GM13976 (cell line): ENCODE results near the gene ADRB1.

Experiments used
- DNase-seq: peaks from one replicate; pipeline ENCODE4 v3.0.0; 2012; ENCODE audit warnings: low spot score
- CTCF ChIP-seq: IDR thresholded peaks from 2 replicates; pipeline ENCODE4 v1.5.1; 2012; ENCODE audit warnings: borderline replicate concordance, mild to moderate bottlenecking; ENCODE audit not compliant: insufficient read depth; ENCODE audit errors: extremely low read depth, missing control alignments, control extremely low read depth
- in situ Hi-C: fragments of 300-500 bp; cut with MboI; formaldehyde crosslinking; loops from one replicate; pipeline ENCODE4 v1.12.0; 2022; ENCODE audit warnings: low sequenced_read_pairs, mixed read lengths, inconsistent platforms; ENCODE audit not compliant: unreplicated experiment

The ADRB1 gene

GRCh38 chr10:114052255-114052654, 8.6 kb downstream of the ADRB1 start:
- in situ Hi-C loops, result no loop called here
- DNase-seq, result no peak
- TF ChIP-seq CTCF, result no peak

- in situ Hi-C loops, result no loop called here
- no peak for DNase-seq
- no peak for TF ChIP-seq CTCF
Observed at GRCh38 chr10:114053946-114054345, 10.3 kb downstream of the ADRB1 start.

- in situ Hi-C loops, result no loop called here
- no peak for TF ChIP-seq CTCF
- DNase-seq, result no peak
Observed at GRCh38 chr10:114057855-114058254, 14.2 kb downstream of the ADRB1 start.

- TF ChIP-seq CTCF, result no peak
- DNase-seq, result no peak
- in situ Hi-C loops, result no loop called here
Observed at GRCh38 chr10:114058297-114058696, 14.6 kb downstream of the ADRB1 start.

- in situ Hi-C loops, result no loop called here
- no peak for DNase-seq
- no peak for TF ChIP-seq CTCF
Observed at GRCh38 chr10:114059561-114059960, 15.9 kb downstream of the ADRB1 start.

- no peak for TF ChIP-seq CTCF
- in situ Hi-C loops, result no loop called here
Observed at GRCh38 chr10:114060456-114060855, 16.8 kb downstream of the ADRB1 start.

GRCh38 chr10:114061148-114061547, 17.5 kb downstream of the ADRB1 start:
- no peak for TF ChIP-seq CTCF
- in situ Hi-C loops, result no loop called here
- no peak for DNase-seq

More at GRCh38 chr10:114060456-114060855, 16.8 kb downstream of the ADRB1 start:
- no peak for DNase-seq
